PC-9 (cell line): ENCODE measurements around the gene CES2. TPM values are rescaled to one million over a fixed set of nuclear protein-coding genes. Genes with fewer than 3 reads are reported as not detected.

ENCODE experiments used
- BruUV-seq: library from RNA; stranded (reverse); fragments of 400-500 nt; replicated peaks from 2 replicates; lab custom pipeline; 2021; lab: Mats Ljungman, UMichigan
- CTCF ChIA-PET: fragments of 300-600 bp; sonication (Branson Sonifier 250); formaldehyde crosslinking; loops from one replicate; lab custom pipeline; 2022; ENCODE audit warnings: antibody characterized with exemption; lab: Charles Lee
- POLR2A ChIA-PET: fragments of 300-600 bp; sonication (Branson Sonifier 250); formaldehyde crosslinking; loops from one replicate; lab custom pipeline; 2022; ENCODE audit warnings: antibody characterized with exemption; ENCODE audit not compliant: unreplicated experiment; lab: Charles Lee
- DNase-seq, 2 experiments: peaks; one replicate each; pipeline versions ENCODE4 v3.0.0 to v3.0.0-alpha.2; 2015 to 2022; ENCODE audit warnings: mixed read lengths in 1 of 2
- H2AFZ ChIP-seq: fragments of 200-600 bp; sonication (generic); 2 replicates; pipeline ENCODE4 v1.8.1; 2017; ENCODE audit warnings: antibody characterized with exemption
- H3F3A ChIP-seq: fragments of 200-600 bp; sonication (generic); 2 replicates; pipeline ENCODE4 v1.8.1; 2017; ENCODE audit warnings: antibody characterized with exemption, mild to moderate bottlenecking, low read depth; ENCODE audit not compliant: insufficient read depth
- H3K27ac ChIP-seq: fragments of 200-600 bp; sonication (generic); 2 replicates; pipeline ENCODE4 v1.6.1; 2016; ENCODE audit warnings: mixed run types
- H3K27me3 ChIP-seq: fragments of 200-600 bp; sonication (generic); 2 replicates; pipeline ENCODE4 v1.6.1; 2016; ENCODE audit warnings: low read depth, mixed run types; ENCODE audit not compliant: insufficient read depth
- H3K36me3 ChIP-seq: fragments of 200-600 bp; sonication (generic); 2 replicates; pipeline ENCODE4 v1.6.1; 2016; ENCODE audit warnings: low read depth, mixed run types
- H3K4me1 ChIP-seq: fragments of 200-600 bp; sonication (generic); replicated peaks from 2 replicates; pipeline ENCODE4 v1.6.1; 2016; ENCODE audit warnings: mixed run types; ENCODE audit not compliant: insufficient read depth
- H3K4me2 ChIP-seq: fragments of 200-600 bp; sonication (generic); 2 replicates; pipeline ENCODE4 v1.6.1; 2017; ENCODE audit warnings: mixed run types
- H3K4me3 ChIP-seq: fragments of 200-600 bp; sonication (generic); 2 replicates; pipeline ENCODE4 v1.6.1; 2016; ENCODE audit warnings: mixed run types
- H3K79me2 ChIP-seq: fragments of 200-600 bp; sonication (generic); 2 replicates; pipeline ENCODE4 v1.6.1; 2017; ENCODE audit warnings: low read depth, mixed run types
- H3K9me2 ChIP-seq: fragments of 200-600 bp; sonication (generic); 2 replicates; pipeline ENCODE4 v1.8.1; 2017; ENCODE audit warnings: mild to moderate bottlenecking; ENCODE audit not compliant: insufficient read depth
- H3K9me3 ChIP-seq: fragments of 200-600 bp; sonication (generic); 2 replicates; pipeline ENCODE4 v1.8.1; 2016; ENCODE audit warnings: low read depth; ENCODE audit not compliant: insufficient read depth
- H4K20me1 ChIP-seq: fragments of 200-600 bp; sonication (generic); 2 replicates; pipeline ENCODE4 v1.8.1; 2017; ENCODE audit not compliant: insufficient read depth
- EZH2 ChIP-seq: fragments of 200-600 bp; sonication (generic); IDR thresholded peaks from 2 replicates; pipeline ENCODE4 v1.8.0; 2017; ENCODE audit warnings: antibody characterized with exemption, low read depth
- intact Hi-C: fragments of 100-400 bp; cut with micrococcal nuclease; formaldehyde crosslinking; loops from one replicate; pipeline ENCODE4 v1.10.0; 2022; ENCODE audit not compliant: unreplicated experiment
- total RNA-seq: library from RNA; stranded (reverse); gene quantifications from 2 replicates; pipeline ENCODE4 v1.2.3, GENCODE V29; 2021
- TF ChIP-seq, protein P1 (sequence below): fragments of 200-600 bp; sonication (generic); conservative IDR thresholded peaks from 2 replicates; pipeline ENCODE4 v1.6.1; 2017; ENCODE audit warnings: mixed run types, antibody characterized with exemption, mild to moderate bottlenecking, moderate library complexity

CES2 gene
- total RNA-seq, 1 experiment from 2014 or later: 32.8 TPM

DNA sequence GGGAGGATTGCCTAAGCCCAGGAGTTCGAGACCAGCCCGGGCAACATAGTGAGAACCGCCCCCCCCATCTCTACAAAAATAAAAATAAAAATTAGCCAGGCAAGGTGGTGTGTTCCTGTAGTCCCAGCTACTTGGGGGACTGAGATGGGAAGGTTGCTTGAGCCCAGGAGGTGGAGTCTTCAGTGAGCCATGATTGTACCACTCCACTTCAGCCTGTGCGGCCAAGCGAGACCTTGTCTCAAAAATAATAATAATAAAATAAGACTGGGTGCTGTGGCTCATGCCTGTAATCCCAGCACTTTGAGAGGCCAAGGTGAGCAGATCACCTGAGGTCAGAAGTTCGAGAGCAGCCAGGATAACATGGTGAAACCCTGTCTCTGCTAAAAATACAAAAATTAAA is 43.5 kb upstream of the CES2 start:
- Histone ChIP-seq H3K36me3 (no peaks in the 10 kb centered on the region), H3K9me2 (no peaks in the 10 kb centered on the region), H3K4me3 (no peak overlapping the region), H3F3A (peaks cover 23% of the 10 kb centered on the region; the same call in 1 of the 2 replicates), H2AFZ (no peak overlapping the region), H3K4me1 (peaks cover 7% of the 10 kb centered on the region), H3K79me2 (no peaks in the 10 kb centered on the region), H3K27me3 (no peaks in the 10 kb centered on the region), H3K27ac (no peak overlapping the region), H3K4me2 (no peak overlapping the region), H3K9me3 (no peaks in the 10 kb centered on the region), H4K20me1 (no peaks in the 10 kb centered on the region)
- ChIA-PET CTCF (interaction anchor here (0.6 to 0.7 kb wide), 2 partner anchors 627 to 835 kb away, joined by 3 to 4 read pairs; no protein-coding TSS in a partner anchor), POLR2A (no interaction called here)
- intact Hi-C loops: loop anchor here (10.0 kb wide), 1 partner anchor 573 kb away; no protein-coding TSS in a partner anchor
- no peak for TF ChIP-seq EZH2
- TF ChIP-seq, protein P1, sequence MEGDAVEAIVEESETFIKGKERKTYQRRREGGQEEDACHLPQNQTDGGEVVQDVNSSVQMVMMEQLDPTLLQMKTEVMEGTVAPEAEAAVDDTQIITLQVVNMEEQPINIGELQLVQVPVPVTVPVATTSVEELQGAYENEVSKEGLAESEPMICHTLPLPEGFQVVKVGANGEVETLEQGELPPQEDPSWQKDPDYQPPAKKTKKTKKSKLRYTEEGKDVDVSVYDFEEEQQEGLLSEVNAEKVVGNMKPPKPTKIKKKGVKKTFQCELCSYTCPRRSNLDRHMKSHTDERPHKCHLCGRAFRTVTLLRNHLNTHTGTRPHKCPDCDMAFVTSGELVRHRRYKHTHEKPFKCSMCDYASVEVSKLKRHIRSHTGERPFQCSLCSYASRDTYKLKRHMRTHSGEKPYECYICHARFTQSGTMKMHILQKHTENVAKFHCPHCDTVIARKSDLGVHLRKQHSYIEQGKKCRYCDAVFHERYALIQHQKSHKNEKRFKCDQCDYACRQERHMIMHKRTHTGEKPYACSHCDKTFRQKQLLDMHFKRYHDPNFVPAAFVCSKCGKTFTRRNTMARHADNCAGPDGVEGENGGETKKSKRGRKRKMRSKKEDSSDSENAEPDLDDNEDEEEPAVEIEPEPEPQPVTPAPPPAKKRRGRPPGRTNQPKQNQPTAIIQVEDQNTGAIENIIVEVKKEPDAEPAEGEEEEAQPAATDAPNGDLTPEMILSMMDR: no peak
- BruUV-seq: no TSS peak
- DNase-seq: no peak

DNA sequence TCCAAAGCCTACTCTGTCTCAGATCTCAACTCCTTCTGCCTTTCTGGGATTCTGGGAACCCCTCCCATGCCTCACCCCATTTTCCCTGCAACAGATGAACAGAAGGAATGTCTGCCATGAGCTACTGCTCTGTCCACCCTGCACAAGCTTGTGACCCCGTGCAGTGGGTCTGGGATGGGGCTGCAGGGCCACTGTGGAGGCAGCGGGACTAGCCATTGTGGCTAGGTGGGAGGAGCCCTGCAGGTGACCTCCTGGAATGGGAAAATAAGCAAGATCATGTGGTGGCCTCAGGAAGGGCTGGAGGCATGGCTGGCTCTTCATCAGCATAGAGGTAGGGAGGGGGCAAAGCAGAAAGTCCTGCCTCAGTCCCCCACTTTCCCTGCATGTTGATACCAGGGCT is 41.3 kb upstream of the CES2 start:
- no TSS peak for BruUV-seq
- H3K27me3 ChIP-seq: no peaks in the 10 kb centered on the region
- no peaks in the 10 kb centered on the region for H4K20me1 ChIP-seq
- intact Hi-C loops: loop anchor here (2.0 to 10.0 kb wide), 2 partner anchors 121 to 571 kb away; no protein-coding TSS in a partner anchor
- H3K4me1 ChIP-seq: peaks cover 14% of the 10 kb centered on the region; the same call in 1 of the 2 replicates
- H3K9me2 ChIP-seq: no peaks in the 10 kb centered on the region
- no peak overlapping the region for H3K27ac ChIP-seq
- H3K4me2 ChIP-seq: no peak overlapping the region
- ChIA-PET POLR2A (no interaction called here), CTCF (no interaction called here)
- peaks cover 26% of the 10 kb centered on the region; the same call in 1 of the 2 replicates for H3F3A ChIP-seq
- no peak overlapping the region for H2AFZ ChIP-seq
- no peaks in the 10 kb centered on the region for H3K9me3 ChIP-seq
- no peak overlapping the region for H3K4me3 ChIP-seq
- H3K79me2 ChIP-seq: no peaks in the 10 kb centered on the region
- no peak for TF ChIP-seq EZH2
- TF ChIP-seq, protein P1: no peak
- no peaks in the 10 kb centered on the region for H3K36me3 ChIP-seq
- no peak for DNase-seq

DNA sequence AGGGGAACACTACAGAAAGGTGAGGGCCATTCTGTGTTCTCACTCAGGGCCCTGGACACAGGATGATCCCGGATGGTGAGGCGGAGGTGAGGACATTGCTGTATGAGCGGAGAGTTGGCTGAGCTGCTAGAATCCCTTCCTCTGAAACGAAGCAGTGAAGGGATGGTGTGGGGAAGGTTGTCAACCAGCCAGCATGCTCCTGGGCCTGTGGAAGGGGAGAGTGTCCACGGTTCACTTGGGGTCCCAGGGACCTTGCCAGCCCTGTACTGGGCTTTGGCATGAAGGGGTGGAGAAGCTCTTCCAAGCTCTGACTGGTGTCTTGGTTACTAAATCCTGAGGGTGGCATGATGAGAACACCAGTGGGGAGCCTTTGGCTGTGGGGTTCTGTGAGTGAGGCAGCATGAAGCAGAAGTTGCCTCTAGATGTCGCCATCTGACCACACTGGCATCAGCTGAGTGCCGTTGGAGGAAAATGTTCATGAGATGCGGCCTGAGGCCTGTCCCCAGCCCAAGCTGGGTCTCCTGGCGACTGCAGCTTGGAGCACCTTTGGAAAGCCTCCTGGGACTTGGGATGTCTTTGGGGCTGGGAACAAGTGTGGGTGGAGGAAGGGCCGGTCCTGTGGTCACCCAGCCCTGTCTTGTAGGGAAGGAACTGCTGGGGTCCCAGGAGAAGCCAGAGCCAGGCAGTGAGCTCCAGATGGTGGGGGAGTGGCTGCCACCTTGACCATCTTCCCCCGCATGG is 40.2 kb upstream of the CES2 start:
- no peak for TF ChIP-seq EZH2
- TF ChIP-seq, protein P1: peak; percentile 87
- H3K79me2 ChIP-seq: no peaks in the 10 kb centered on the region
- no peak overlapping the region for H3K4me3 ChIP-seq
- H3K4me2 ChIP-seq: no peak overlapping the region
- ChIA-PET CTCF (interaction anchor here (0.6 to 1.7 kb wide), 4 partner anchors 13 to 33 kb away, joined by 3 to 9 read pairs (median 3); no protein-coding TSS in a partner anchor), POLR2A (interaction anchor here (0.6 kb wide), 1 partner anchor 303 kb away, joined by 5 read pairs; no protein-coding TSS in a partner anchor)
- no peaks in the 10 kb centered on the region for H3K27me3 ChIP-seq
- H3K36me3 ChIP-seq: no peaks in the 10 kb centered on the region
- no peaks in the 10 kb centered on the region for H4K20me1 ChIP-seq
- H3K27ac ChIP-seq: no peak overlapping the region
- no peak overlapping the region for H2AFZ ChIP-seq
- H3K4me1 ChIP-seq: peaks cover 24% of the 10 kb centered on the region
- intact Hi-C loops: loop anchor here (1.0 to 10.0 kb wide), 5 partner anchors 52 to 570 kb away; no protein-coding TSS in a partner anchor
- no TSS peak for BruUV-seq
- H3K9me2 ChIP-seq: no peaks in the 10 kb centered on the region
- peak in 1 of 2 experiments; percentile 66 for DNase-seq
- no peaks in the 10 kb centered on the region for H3K9me3 ChIP-seq
- H3F3A ChIP-seq: peaks cover 26% of the 10 kb centered on the region; the same call in 1 of the 2 replicates
